Type B pancreatic cell (in vitro differentiated cells): Measurements from ENCODE around the gene E2F8. TPM values are rescaled to one million over a fixed set of nuclear protein-coding genes. Genes with fewer than 3 reads are reported as not detected.

Source experiments
- DNase-seq: peaks from one replicate; pipeline ENCODE4 v3.0.0; 2021; ENCODE audit warnings: mixed read lengths; ENCODE audit not compliant: unreplicated experiment; ENCODE audit errors: extremely low spot score
- H3K27ac Mint-ChIP-seq: 2 replicates; pipeline ENCODE4 v1.8.0; 2021; ENCODE audit warnings: mild to moderate bottlenecking, mixed read lengths
- H3K27me3 Mint-ChIP-seq: 2 replicates; pipeline ENCODE4 v1.8.0; 2021; ENCODE audit warnings: mixed read lengths
- H3K36me3 Mint-ChIP-seq: 2 replicates; pipeline ENCODE4 v1.8.0; 2021; ENCODE audit warnings: mixed read lengths
- H3K4me1 Mint-ChIP-seq: one replicate; pipeline ENCODE4 v1.8.0; 2021; ENCODE audit warnings: mixed read lengths; ENCODE audit not compliant: unreplicated experiment
- H3K4me3 Mint-ChIP-seq: 2 replicates; pipeline ENCODE4 v1.8.0; 2021; ENCODE audit warnings: mild to moderate bottlenecking, mixed read lengths
- H3K9me3 Mint-ChIP-seq: 2 replicates; pipeline ENCODE4 v1.8.0; 2021; ENCODE audit warnings: mixed read lengths
- CTCF ChIP-seq: fragments of 200-600 bp; sonication (generic); conservative IDR thresholded peaks from 2 replicates; pipeline ENCODE4 v1.5.0; 2021; ENCODE audit warnings: antibody characterized with exemption, mild to moderate bottlenecking
- total RNA-seq: library from RNA; stranded (reverse); gene quantifications from 2 replicates; pipeline ENCODE4 v1.2.1, GENCODE V29; 2021; ENCODE audit warnings: low replicate concordance

The E2F8 gene
- total RNA-seq, 1 donor from 2014 or later = 12.2 TPM

GRCh38 chr11:19181531-19182261 lies 59.0 kb downstream of the E2F8 start:
- Mint-ChIP-seq H3K36me3 (peaks cover 5% of the 10 kb centered on the region), H3K4me1 (no peaks in the 10 kb centered on the region), H3K9me3 (no peaks in the 10 kb centered on the region), H3K4me3 (no peak overlapping the region), H3K27me3 (no peaks in the 10 kb centered on the region), H3K27ac (no peak overlapping the region)
- TF ChIP-seq CTCF = no peak
- DNase-seq = no peak

GRCh38 chr11:19176629-19177186 lies 64.0 kb downstream of the E2F8 start:
- Mint-ChIP-seq H3K9me3 (no peaks in the 10 kb centered on the region), H3K36me3 (peaks cover 31% of the 10 kb centered on the region), H3K4me3 (no peak overlapping the region), H3K4me1 (no peaks in the 10 kb centered on the region), H3K27me3 (no peaks in the 10 kb centered on the region), H3K27ac (no peak overlapping the region)
- no peak for DNase-seq
- TF ChIP-seq CTCF = no peak

Other genes starting within 250 kb of the E2F8 start
- gene MRGPRX2, start 180.2 kb downstream of the E2F8 start, total RNA-seq = not detected in 2 replicates
- 18.2 and 19.0 TPM in 2 replicates for gene ZDHHC13, start 123.8 kb downstream of the E2F8 start, total RNA-seq
- not detected in 2 replicates for gene CSRP3, start 39.0 kb downstream of the E2F8 start, total RNA-seq